GM12878 (cell line): ENCODE measurements around the gene RBM48. TPM values are rescaled to one million over a fixed set of nuclear protein-coding genes. Genes with fewer than 3 reads are reported as not detected.
A peak's percentile ranks its signal among the peaks of the same experiment; 100 is the strongest.

ENCODE experiments used
- ETV6 ChIP-seq, 2 experiments: fragments of 450-650 bp in 1 of 2; IDR thresholded peaks in 1 of 2; conservative IDR thresholded peaks in 1 of 2; 2 replicates each; pipeline ENCODE4 v1.6.1; 2014; ENCODE audit warnings: antibody characterized with exemption in 1 of 2, borderline replicate concordance in 1 of 2, low read depth in 1 of 2, mild to moderate bottlenecking in 1 of 2, moderate library complexity in 1 of 2
- GABPA ChIP-seq: IDR thresholded peaks from 2 replicates; pipeline ENCODE4 v1.6.1; 2014; ENCODE audit warnings: antibody characterized with exemption, low read depth, mild to moderate bottlenecking, inconsistent platforms
- KDM1A ChIP-seq: fragments of 200-600 bp; sonication (generic); IDR thresholded peaks from 2 replicates; pipeline ENCODE4 v1.6.1; 2016; ENCODE audit warnings: borderline replicate concordance
- MEF2B ChIP-seq: fragments of 450-650 bp; IDR thresholded peaks from 2 replicates; pipeline ENCODE4 v1.6.1; 2018; ENCODE audit warnings: mild to moderate bottlenecking, moderate library complexity; ENCODE audit not compliant: partially characterized antibody, poor library complexity, severe bottlenecking
- MTA3 ChIP-seq: IDR thresholded peaks from 2 replicates; pipeline ENCODE4 v1.6.1; 2012; ENCODE audit warnings: low read length, inconsistent platforms, borderline replicate concordance
- PAX5 ChIP-seq: IDR thresholded peaks from 2 replicates; pipeline ENCODE4 v1.6.1; 2011; ENCODE audit warnings: low read depth, low read length, borderline replicate concordance
- PML ChIP-seq: IDR thresholded peaks from 2 replicates; pipeline ENCODE4 v1.6.1; 2012; ENCODE audit warnings: low read length, inconsistent platforms
- POLR2AphosphoS5 ChIP-seq: IDR thresholded peaks from 2 replicates; pipeline ENCODE4 v1.6.1; 2011; ENCODE audit warnings: mild to moderate bottlenecking, low read length, inconsistent platforms
- RBBP5 ChIP-seq: fragments of 200-600 bp; sonication (generic); conservative IDR thresholded peaks from 2 replicates; pipeline ENCODE4 v1.6.1; 2016
- TARDBP ChIP-seq: IDR thresholded peaks from 2 replicates; pipeline ENCODE4 v1.6.1; 2016; ENCODE audit warnings: borderline replicate concordance
- TCF7 ChIP-seq: IDR thresholded peaks from 2 replicates; pipeline ENCODE4 v1.6.1; 2014; ENCODE audit warnings: antibody characterized with exemption, borderline replicate concordance
- WRNIP1 ChIP-seq: IDR thresholded peaks from 2 replicates; pipeline ENCODE4 v1.6.1; 2011; ENCODE audit warnings: low read depth, low read length, improper control_type of control experiment, borderline replicate concordance
- ZBTB40 ChIP-seq: fragments of 450-650 bp; IDR thresholded peaks from 2 replicates; pipeline ENCODE4 v1.6.1; 2016; ENCODE audit warnings: mild to moderate bottlenecking, moderate library complexity, borderline replicate concordance
- ZNF217 ChIP-seq: fragments of 450-650 bp; IDR thresholded peaks from 2 replicates; pipeline ENCODE4 v1.6.1; 2017; ENCODE audit warnings: antibody characterized with exemption, mild to moderate bottlenecking
- ZNF24 ChIP-seq: fragments of 450-650 bp; IDR thresholded peaks from 2 replicates; pipeline ENCODE4 v1.6.1; 2017; ENCODE audit warnings: antibody characterized with exemption, mild to moderate bottlenecking
- ZNF384 ChIP-seq: IDR thresholded peaks from 2 replicates; pipeline ENCODE4 v1.6.1; 2012; ENCODE audit warnings: low read depth, mild to moderate bottlenecking, low read length, improper control_type of control experiment, borderline replicate concordance
- polyA plus RNA-seq, 11 experiments: library from polyadenylated mRNA; depleted of rRNA in 4 of 11; unstranded in 6 of 11; stranded (reverse) in 5 of 11; fragments of >200 nt; fragmentation: Nextera tagmentation in 4 of 11; fragmentation: Illumina TruSeq in 1 of 11; extraction: Ambion mirVana in 4 of 11; extraction: Trizol in 1 of 11; gene quantifications; 1 replicate in 1 of 11; 2 replicates in 10 of 11; pipeline versions ENCODE4 v1.2.1 to v1.2.3, GENCODE V29; 2011 to 2016; ENCODE audit warnings: inconsistent platforms in 2 of 11, missing spikeins in 2 of 11, low read depth in 1 of 11
- total RNA-seq, 4 experiments: library from RNA; depleted of rRNA in 3 of 4; stranded (reverse); fragments of >200 nt in 3 of 4; fragmentation: Illumina TruSeq in 1 of 4; extraction: Trizol in 1 of 4; gene quantifications; 2 replicates each; pipeline versions ENCODE4 v1.2.1 to v1.2.3, GENCODE V29; 2013 to 2021
- TF ChIP-seq, protein P1 (sequence below): fragments of 450-650 bp; formaldehyde crosslinking; IDR thresholded peaks from 2 replicates; pipeline ENCODE4 v1.4.0; 2022; ENCODE audit warnings: mild to moderate bottlenecking, moderate library complexity
- TF ChIP-seq, protein P2 (sequence below): fragments of 450-650 bp; IDR thresholded peaks from 2 replicates; pipeline ENCODE4 v1.6.1; 2018; ENCODE audit warnings: mild to moderate bottlenecking, low read depth, moderate library complexity; ENCODE audit not compliant: partially characterized antibody
- TF ChIP-seq, protein P3 (sequence below): IDR thresholded peaks from 2 replicates; pipeline ENCODE4 v1.6.1; 2012; ENCODE audit warnings: low read depth, low read length, improper control_type of control experiment

RBM48 gene
- total and polyA plus RNA-seq, 10 of the 15 experiments (the other 5 are each of a cell fraction or from before 2014, with no cell fraction given), result 8.5 to 14.7 (median 11.6) TPM

GRCh38 chr7:92527300-92528187 lies 1.1 kb upstream of the RBM48 start (continued):
- TF ChIP-seq, protein P1, sequence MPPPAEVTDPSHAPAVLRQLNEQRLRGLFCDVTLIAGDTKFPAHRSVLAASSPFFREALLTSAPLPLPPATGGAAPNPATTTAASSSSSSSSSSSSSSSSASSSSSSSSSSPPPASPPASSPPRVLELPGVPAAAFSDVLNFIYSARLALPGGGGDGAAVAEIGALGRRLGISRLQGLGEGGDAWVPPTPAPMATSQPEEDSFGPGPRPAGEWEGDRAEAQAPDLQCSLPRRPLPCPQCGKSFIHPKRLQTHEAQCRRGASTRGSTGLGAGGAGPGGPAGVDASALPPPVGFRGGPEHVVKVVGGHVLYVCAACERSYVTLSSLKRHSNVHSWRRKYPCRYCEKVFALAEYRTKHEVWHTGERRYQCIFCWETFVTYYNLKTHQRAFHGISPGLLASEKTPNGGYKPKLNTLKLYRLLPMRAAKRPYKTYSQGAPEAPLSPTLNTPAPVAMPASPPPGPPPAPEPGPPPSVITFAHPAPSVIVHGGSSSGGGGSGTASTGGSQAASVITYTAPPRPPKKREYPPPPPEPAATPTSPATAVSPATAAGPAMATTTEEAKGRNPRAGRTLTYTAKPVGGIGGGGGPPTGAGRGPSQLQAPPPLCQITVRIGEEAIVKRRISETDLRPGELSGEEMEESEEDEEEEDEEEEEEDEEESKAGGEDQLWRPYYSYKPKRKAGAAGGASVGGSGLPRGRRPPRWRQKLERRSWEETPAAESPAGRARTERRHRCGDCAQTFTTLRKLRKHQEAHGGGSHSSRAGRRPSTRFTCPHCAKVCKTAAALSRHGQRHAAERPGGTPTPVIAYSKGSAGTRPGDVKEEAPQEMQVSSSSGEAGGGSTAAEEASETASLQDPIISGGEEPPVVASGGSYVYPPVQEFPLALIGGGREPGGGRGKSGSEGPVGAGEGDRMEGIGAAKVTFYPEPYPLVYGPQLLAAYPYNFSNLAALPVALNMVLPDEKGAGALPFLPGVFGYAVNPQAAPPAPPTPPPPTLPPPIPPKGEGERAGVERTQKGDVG (CRISPR knock-in tag), result no peak
- no peak for TF ChIP-seq MEF2B
- TF ChIP-seq WRNIP1, result no peak
- no peak for TF ChIP-seq ZNF384
- no peak for TF ChIP-seq TCF7
- no peak for TF ChIP-seq ZNF217
- 0 out of 2 replicates have a peak, but pooled peaks have one; percentile 57 for TF ChIP-seq MTA3
- TF ChIP-seq, protein P2, sequence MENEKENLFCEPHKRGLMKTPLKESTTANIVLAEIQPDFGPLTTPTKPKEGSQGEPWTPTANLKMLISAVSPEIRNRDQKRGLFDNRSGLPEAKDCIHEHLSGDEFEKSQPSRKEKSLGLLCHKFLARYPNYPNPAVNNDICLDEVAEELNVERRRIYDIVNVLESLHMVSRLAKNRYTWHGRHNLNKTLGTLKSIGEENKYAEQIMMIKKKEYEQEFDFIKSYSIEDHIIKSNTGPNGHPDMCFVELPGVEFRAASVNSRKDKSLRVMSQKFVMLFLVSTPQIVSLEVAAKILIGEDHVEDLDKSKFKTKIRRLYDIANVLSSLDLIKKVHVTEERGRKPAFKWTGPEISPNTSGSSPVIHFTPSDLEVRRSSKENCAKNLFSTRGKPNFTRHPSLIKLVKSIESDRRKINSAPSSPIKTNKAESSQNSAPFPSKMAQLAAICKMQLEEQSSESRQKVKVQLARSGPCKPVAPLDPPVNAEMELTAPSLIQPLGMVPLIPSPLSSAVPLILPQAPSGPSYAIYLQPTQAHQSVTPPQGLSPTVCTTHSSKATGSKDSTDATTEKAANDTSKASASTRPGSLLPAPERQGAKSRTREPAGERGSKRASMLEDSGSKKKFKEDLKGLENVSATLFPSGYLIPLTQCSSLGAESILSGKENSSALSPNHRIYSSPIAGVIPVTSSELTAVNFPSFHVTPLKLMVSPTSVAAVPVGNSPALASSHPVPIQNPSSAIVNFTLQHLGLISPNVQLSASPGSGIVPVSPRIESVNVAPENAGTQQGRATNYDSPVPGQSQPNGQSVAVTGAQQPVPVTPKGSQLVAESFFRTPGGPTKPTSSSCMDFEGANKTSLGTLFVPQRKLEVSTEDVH, result no peak
- no peak for TF ChIP-seq GABPA
- TF ChIP-seq PAX5, result 0 out of 2 replicates have a peak, but pooled peaks have one; percentile 30
- TF ChIP-seq KDM1A, result no peak
- TF ChIP-seq ZBTB40, result no peak
- TF ChIP-seq TARDBP, result no peak
- TF ChIP-seq, protein P3, sequence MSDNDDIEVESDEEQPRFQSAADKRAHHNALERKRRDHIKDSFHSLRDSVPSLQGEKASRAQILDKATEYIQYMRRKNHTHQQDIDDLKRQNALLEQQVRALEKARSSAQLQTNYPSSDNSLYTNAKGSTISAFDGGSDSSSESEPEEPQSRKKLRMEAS, result no peak
- no peak for TF ChIP-seq ZNF24
- TF ChIP-seq RBBP5, result no peak
- TF ChIP-seq ETV6 (conservative IDR thresholded peaks at IDR 0.05 in 1 of 2, IDR thresholded peaks at IDR 0.05 in 1 of 2; ENCODE audit: borderline replicate concordance in 1 of 2, low read depth in 1 of 2), result no peak
- no peak for TF ChIP-seq PML
- peak; percentile 40; the same call in 1 of the 2 replicates for TF ChIP-seq POLR2AphosphoS5
